CD14-positive monocyte (primary cell): ENCODE data around the gene MYO7A. TPM values are rescaled to one million over a fixed set of nuclear protein-coding genes. Genes with fewer than 3 reads are reported as not detected.

Experiments
- DNase-seq, 3 donors: peaks; one replicate each; pipeline ENCODE4 v3.0.0-alpha.2; 2011 to 2022
- H2AFZ ChIP-seq: 2 replicates; pipeline ENCODE4 v1.6.0; 2012; ENCODE audit warnings: mild to moderate bottlenecking, low read depth, low read length, inconsistent platforms; ENCODE audit not compliant: insufficient read depth, poor library complexity, severe bottlenecking
- H3K27ac ChIP-seq, 2 donors: 1 replicate in 1 of 2; 2 replicates in 1 of 2; pipeline ENCODE4 v1.5.1; 2012 to 2013; ENCODE audit warnings: low read length in 2 of 2, control low read depth in 1 of 2, inconsistent platforms in 1 of 2, low read depth in 1 of 2, mild to moderate bottlenecking in 1 of 2
- H3K27me3 ChIP-seq, 2 donors: one replicate each; pipeline versions ENCODE4 v1.6.0 to v1.6.1; 2011 to 2013; ENCODE audit warnings: low read length in 2 of 2; ENCODE audit not compliant: control insufficient read depth in 2 of 2, insufficient read depth in 2 of 2
- H3K36me3 ChIP-seq, 2 donors: replicated peaks in 1 of 2; 1 replicate in 1 of 2; 2 replicates in 1 of 2; pipeline versions ENCODE4 v1.5.1 to v1.6.1; 2012 to 2013; ENCODE audit warnings: low read length in 2 of 2, control low read depth in 1 of 2, inconsistent platforms in 1 of 2, mild to moderate bottlenecking in 1 of 2; ENCODE audit not compliant: insufficient read depth in 2 of 2, control insufficient read depth in 1 of 2
- H3K4me1 ChIP-seq, 2 donors: 1 replicate in 1 of 2; 2 replicates in 1 of 2; pipeline versions ENCODE4 v1.5.1 to v1.6.1; 2012 to 2013; ENCODE audit warnings: low read length in 2 of 2, control low read depth in 1 of 2, inconsistent platforms in 1 of 2, mild to moderate bottlenecking in 1 of 2, moderate library complexity in 1 of 2; ENCODE audit not compliant: insufficient read depth in 2 of 2, control insufficient read depth in 1 of 2
- H3K4me2 ChIP-seq: replicated peaks from 2 replicates; pipeline ENCODE3; 2012; ENCODE audit warnings: low read length, moderate library complexity, mild to moderate bottlenecking; ENCODE audit not compliant: poor library complexity, severe bottlenecking; ENCODE audit errors: extremely low read depth
- H3K4me3 ChIP-seq, 3 experiments: fragments of 200-600 bp in 1 of 3; sonication (generic) in 1 of 3; replicated peaks in 1 of 3; 1 replicate in 2 of 3; 2 replicates in 1 of 3; pipeline ENCODE4 v1.5.1; 2011 to 2013; ENCODE audit warnings: low read length in 3 of 3, mild to moderate bottlenecking in 3 of 3, control low read depth in 2 of 3, low read depth in 2 of 3, inconsistent platforms in 1 of 3, moderate library complexity in 1 of 3
- H3K79me2 ChIP-seq: 2 replicates; pipeline ENCODE4 v1.6.0; 2012; ENCODE audit warnings: mild to moderate bottlenecking, control low read depth, inconsistent platforms, low read length, moderate library complexity; ENCODE audit not compliant: insufficient read depth
- H3K9ac ChIP-seq: 2 replicates; pipeline ENCODE4 v1.6.0; 2017; ENCODE audit warnings: low read length, mild to moderate bottlenecking; ENCODE audit not compliant: insufficient read depth, poor library complexity, severe bottlenecking
- H3K9me3 ChIP-seq, 2 donors: replicated peaks in 1 of 2; 1 replicate in 1 of 2; 2 replicates in 1 of 2; pipeline versions ENCODE4 v1.5.1 to v1.6.1; 2012 to 2013; ENCODE audit warnings: low read length in 2 of 2, control low read depth in 1 of 2; ENCODE audit not compliant: control insufficient read depth in 1 of 2, insufficient read depth in 1 of 2
- H4K20me1 ChIP-seq: 2 replicates; pipeline ENCODE4 v1.6.0; 2012; ENCODE audit warnings: mild to moderate bottlenecking, low read length, control low read depth, moderate library complexity; ENCODE audit not compliant: insufficient read depth
- H3K27ac Mint-ChIP-seq, 7 donors: one replicate each; pipeline ENCODE4 v1.8.0; 2020; ENCODE audit warnings: mild to moderate bottlenecking in 7 of 7, mixed read lengths in 7 of 7, moderate library complexity in 6 of 7, inconsistent platforms in 2 of 7
- H3K27me3 Mint-ChIP-seq, 3 donors: one replicate each; pipeline ENCODE4 v1.8.0; 2021 to 2022; ENCODE audit warnings: low read depth in 3 of 3, mild to moderate bottlenecking in 3 of 3, mixed read lengths in 3 of 3, moderate library complexity in 3 of 3, inconsistent platforms in 1 of 3
- H3K36me3 Mint-ChIP-seq, 2 donors: one replicate each; pipeline ENCODE4 v1.8.0; 2020; ENCODE audit warnings: mixed read lengths in 2 of 2, inconsistent platforms in 1 of 2, mild to moderate bottlenecking in 1 of 2
- H3K4me1 Mint-ChIP-seq: one replicate; pipeline ENCODE4 v1.8.0; 2020; ENCODE audit warnings: mild to moderate bottlenecking, mixed read lengths
- H3K4me3 Mint-ChIP-seq, 2 donors: one replicate each; pipeline ENCODE4 v1.8.0; 2020; ENCODE audit warnings: mild to moderate bottlenecking in 2 of 2, mixed read lengths in 2 of 2, moderate library complexity in 1 of 2
- H3K9me3 Mint-ChIP-seq, 7 donors: one replicate each; pipeline ENCODE4 v1.8.0; 2020 to 2022; ENCODE audit warnings: mixed read lengths in 7 of 7, mild to moderate bottlenecking in 6 of 7, moderate library complexity in 6 of 7, inconsistent platforms in 2 of 7
- WGBS: methylation state at CpG from one replicate; pipeline ENCODE4 v1.1.5; 2013; ENCODE audit warnings: missing lambda C conversion rate; ENCODE audit not compliant: insufficient coverage; 5-methylcytosine and 5-hydroxymethylcytosine counted together
- intact Hi-C, 2 donors: fragments of 100-400 bp; cut with micrococcal nuclease; formaldehyde crosslinking; loops; one replicate each; pipeline versions ENCODE4 v1.15.0 to v1.15.1; 2023
- polyA plus RNA-seq, 3 donors: library from polyadenylated mRNA; depleted of rRNA in 1 of 3; unstranded in 2 of 3; stranded (reverse) in 1 of 3; fragments of 300-500 nt in 2 of 3; fragments of >200 nt in 1 of 3; fragmentation: Illumina TruSeq in 2 of 3; gene quantifications; 1 replicate in 2 of 3; 2 replicates in 1 of 3; pipeline ENCODE4 v1.2.3, GENCODE V29; 2012 to 2021
- TF ChIP-seq, protein P1 (sequence below): fragments of 200-600 bp; IDR thresholded peaks from one replicate; pipeline ENCODE4 v1.8.0; 2022; ENCODE audit warnings: antibody characterized with exemption, mild to moderate bottlenecking

The MYO7A gene
- polyA plus RNA-seq, 3 donors, result 3.5 to 7.8 (median 3.6) TPM

DNA sequence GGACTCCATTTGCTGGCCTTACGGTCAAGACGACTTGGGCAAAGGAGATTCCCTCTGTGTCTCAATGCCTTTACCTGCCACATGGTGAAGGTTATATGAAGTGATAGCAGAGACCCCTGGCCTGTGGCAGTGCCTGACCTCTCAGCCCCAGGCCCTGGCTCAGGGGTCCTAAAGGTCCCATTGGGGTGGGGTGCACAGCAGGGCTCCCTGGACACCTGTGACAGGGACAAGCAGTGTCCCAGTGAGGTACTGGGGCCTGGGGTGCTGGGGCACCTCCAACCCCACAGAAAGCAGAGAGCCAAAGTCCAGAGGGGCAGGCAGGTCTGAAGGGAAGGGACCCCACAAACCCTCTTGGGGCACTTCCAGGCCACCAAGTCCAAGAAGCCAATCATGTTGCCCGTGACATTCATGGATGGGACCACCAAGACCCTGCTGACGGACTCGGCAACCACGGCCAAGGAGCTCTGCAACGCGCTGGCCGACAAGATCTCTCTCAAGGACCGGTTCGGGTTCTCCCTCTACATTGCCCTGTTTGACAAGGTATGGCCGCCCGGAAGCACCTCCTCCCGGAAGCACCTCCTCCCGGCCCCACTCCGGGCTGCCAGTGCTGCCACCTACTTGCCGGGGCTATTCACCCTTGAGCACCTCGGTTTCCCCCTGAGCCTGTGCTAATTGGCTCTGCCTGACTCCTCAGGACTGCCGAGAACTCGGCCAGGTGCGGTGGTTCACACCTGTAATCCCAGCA, 62.5 kb downstream of the MYO7A start:
- no peak overlapping the region for H3K27ac ChIP-seq
- H2AFZ ChIP-seq, result no peak overlapping the region
- Mint-ChIP-seq H3K4me1 (peaks cover 3% of the 10 kb centered on the region), H3K27me3 (peaks cover 0 to 2% (median 0%) of the 10 kb centered on the region in 3 donors), H3K9me3 (peaks cover 0 to 2% (median 0%) of the 10 kb centered on the region in 7 donors), H3K4me3 (no peak overlapping the region), H3K27ac (no peak overlapping the region), H3K36me3 (peaks cover 4 to 8% of the 10 kb centered on the region in 2 donors)
- no peak overlapping the region for H3K4me2 ChIP-seq
- 96% methylated on average over 15 of the region's 21 CpGs for WGBS
- no peak overlapping the region for H3K9ac ChIP-seq
- no peaks in the 10 kb centered on the region for H3K27me3 ChIP-seq
- no peaks in the 10 kb centered on the region for H3K79me2 ChIP-seq
- no peak overlapping the region for H3K4me3 ChIP-seq
- H4K20me1 ChIP-seq, result no peaks in the 10 kb centered on the region
- peaks cover 7 to 15% of the 10 kb centered on the region in 2 donors for H3K36me3 ChIP-seq
- intact Hi-C loops, result no loop called here
- no peaks in the 10 kb centered on the region for H3K4me1 ChIP-seq
- no peaks in the 10 kb centered on the region for H3K9me3 ChIP-seq
- TF ChIP-seq, protein P1, sequence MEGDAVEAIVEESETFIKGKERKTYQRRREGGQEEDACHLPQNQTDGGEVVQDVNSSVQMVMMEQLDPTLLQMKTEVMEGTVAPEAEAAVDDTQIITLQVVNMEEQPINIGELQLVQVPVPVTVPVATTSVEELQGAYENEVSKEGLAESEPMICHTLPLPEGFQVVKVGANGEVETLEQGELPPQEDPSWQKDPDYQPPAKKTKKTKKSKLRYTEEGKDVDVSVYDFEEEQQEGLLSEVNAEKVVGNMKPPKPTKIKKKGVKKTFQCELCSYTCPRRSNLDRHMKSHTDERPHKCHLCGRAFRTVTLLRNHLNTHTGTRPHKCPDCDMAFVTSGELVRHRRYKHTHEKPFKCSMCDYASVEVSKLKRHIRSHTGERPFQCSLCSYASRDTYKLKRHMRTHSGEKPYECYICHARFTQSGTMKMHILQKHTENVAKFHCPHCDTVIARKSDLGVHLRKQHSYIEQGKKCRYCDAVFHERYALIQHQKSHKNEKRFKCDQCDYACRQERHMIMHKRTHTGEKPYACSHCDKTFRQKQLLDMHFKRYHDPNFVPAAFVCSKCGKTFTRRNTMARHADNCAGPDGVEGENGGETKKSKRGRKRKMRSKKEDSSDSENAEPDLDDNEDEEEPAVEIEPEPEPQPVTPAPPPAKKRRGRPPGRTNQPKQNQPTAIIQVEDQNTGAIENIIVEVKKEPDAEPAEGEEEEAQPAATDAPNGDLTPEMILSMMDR, result no peak
- DNase-seq, result no peak

DNA sequence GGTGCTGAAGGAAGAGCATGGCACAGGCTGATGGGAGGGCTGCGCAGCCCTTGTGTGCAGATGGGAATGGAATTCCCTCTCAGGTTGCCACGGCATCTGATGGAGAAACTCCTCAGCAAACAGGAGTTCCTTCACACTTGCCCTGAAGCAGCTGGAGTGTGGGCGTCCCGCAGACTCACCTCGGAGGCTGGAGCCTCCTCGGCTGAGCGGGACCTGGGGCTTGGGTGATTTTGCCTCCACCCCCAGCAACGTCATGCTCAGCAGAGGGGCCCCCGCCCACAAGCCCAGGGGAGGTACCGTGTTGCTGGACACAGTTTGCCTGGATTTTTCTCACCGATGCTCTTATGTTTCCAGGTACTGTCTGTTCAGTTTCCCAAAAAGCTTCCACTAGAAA, 63.4 kb downstream of the MYO7A start:
- no peak overlapping the region for H3K9ac ChIP-seq
- peaks cover 0 to 2% (median 0%) of the 10 kb centered on the region in 7 donors for H3K9me3 Mint-ChIP-seq
- H3K27ac ChIP-seq, result no peak overlapping the region
- no peak overlapping the region for H2AFZ ChIP-seq
- H3K4me1 ChIP-seq, result no peaks in the 10 kb centered on the region
- no peaks in the 10 kb centered on the region for H3K9me3 ChIP-seq
- 89% methylated on average over 11 of the region's 11 CpGs for WGBS
- H4K20me1 ChIP-seq, result no peaks in the 10 kb centered on the region
- peaks cover 0 to 2% (median 0%) of the 10 kb centered on the region in 3 donors for H3K27me3 Mint-ChIP-seq
- H3K79me2 ChIP-seq, result no peaks in the 10 kb centered on the region
- no peak overlapping the region for H3K4me3 ChIP-seq
- no peak overlapping the region for H3K4me3 Mint-ChIP-seq
- no peak overlapping the region for H3K27ac Mint-ChIP-seq
- H3K27me3 ChIP-seq, result no peaks in the 10 kb centered on the region
- peaks cover 3% of the 10 kb centered on the region for H3K4me1 Mint-ChIP-seq
- H3K4me2 ChIP-seq, result no peak overlapping the region
- H3K36me3 ChIP-seq, result peaks cover 7 to 15% of the 10 kb centered on the region in 2 donors
- TF ChIP-seq, protein P1, result no peak
- no peak for DNase-seq
- intact Hi-C loops, result no loop called here
- peaks cover 3 to 11% of the 10 kb centered on the region in 2 donors for H3K36me3 Mint-ChIP-seq
